OCI-LY7 (cell line): ENCODE measurements around the gene GLA.

Experiments used
- CTCF ChIP-seq: fragments of 200-600 bp; sonication (generic); conservative IDR thresholded peaks from 2 replicates; pipeline ENCODE4 v1.5.1; 2014; ENCODE audit warnings: mild to moderate bottlenecking, antibody characterized with exemption, low read length, moderate library complexity, mixed read lengths
- EZH2phosphoT487 ChIP-seq: fragments of 200-600 bp; sonication (generic); IDR thresholded peaks from 2 replicates; pipeline ENCODE4 v1.6.1; 2018; ENCODE audit warnings: low read depth, borderline replicate concordance, mild to moderate bottlenecking, mixed run types, antibody characterized with exemption, low read length, moderate library complexity, mixed read lengths

GRCh38 chrX:101349193-101349562, 58.5 kb downstream of the GLA start:
- TF ChIP-seq CTCF: no peak
- no peak for TF ChIP-seq EZH2phosphoT487
